GM19099 (cell line): Measurements from ENCODE around the gene ADGRG1.

Experiments
- POLR2A ChIP-seq: IDR thresholded peaks from 3 replicates; pipeline ENCODE4 v1.6.1; 2011; ENCODE audit warnings: low read depth; ENCODE audit not compliant: insufficient read length; ENCODE audit errors: extremely low read depth

The ADGRG1 gene

DNA sequence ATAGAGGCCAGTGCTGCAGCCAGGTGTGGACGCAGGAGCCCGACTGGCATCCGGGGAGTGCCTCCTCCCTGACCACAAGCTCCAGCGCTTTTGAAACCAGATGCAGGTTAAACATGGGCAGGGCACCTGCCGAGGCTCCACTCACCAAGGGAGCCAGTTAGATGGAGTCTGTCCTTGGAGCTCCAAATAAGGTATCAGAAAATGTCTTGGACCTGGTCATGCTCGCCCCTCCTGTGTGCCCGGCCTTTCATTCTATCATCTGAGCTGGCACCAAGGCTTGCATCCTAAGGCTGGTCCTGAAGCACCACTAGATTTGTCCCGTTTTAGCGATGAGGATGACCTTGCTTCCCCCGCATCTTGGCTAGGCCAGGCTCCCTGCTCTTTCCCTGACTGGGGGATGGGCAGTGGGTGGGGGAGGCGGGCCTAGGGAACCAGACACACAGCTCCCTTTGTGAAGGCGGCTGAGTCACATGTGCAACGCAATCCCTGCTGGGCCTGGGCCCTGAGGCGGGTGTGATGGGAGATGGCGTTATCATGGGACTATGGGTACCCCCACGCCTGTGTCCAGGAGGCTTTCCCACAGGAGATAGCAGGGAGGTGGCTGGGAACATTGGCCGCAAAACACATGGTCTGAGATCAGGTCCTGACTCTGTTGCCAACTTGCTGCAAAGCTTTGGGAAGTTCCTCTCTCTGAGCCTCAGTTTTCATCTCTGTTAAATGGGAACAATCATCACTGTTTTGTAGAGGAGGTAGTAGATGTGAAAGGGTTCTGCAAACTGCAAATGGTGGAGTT is 5.0 kb upstream of the ADGRG1 start:
- TF ChIP-seq POLR2A: no peak

DNA sequence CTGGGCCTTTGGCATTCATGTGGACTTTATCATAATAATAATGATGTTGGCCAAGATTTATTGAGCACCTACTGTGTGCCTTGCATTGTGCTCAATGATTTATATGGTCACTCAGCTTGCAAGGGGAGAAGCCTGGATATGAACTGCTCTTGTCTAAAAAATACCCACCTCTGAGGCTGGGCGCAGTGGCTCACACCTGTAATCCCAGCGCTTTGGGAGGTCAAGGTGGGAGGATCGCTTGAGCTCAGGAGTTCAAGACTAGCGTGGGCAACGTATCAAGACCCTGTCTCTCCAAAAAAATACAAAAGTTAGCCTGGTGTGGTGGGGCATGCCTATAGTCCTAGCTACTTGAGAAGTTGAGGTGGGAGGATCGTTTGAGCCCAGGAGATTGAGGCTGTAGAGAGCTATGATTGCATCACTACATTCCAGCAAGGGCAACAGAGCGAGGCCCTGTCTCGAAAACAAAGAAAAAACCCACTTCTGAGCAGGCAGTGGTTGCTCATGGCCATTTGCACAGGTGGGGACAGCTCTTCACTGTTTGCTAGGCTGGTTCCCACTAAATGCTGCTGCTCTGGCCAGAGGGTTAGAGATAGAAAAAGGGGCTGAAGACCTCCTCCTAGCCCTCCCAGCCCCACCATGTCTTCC is 4.3 kb upstream of the ADGRG1 start:
- no peak for TF ChIP-seq POLR2A

DNA sequence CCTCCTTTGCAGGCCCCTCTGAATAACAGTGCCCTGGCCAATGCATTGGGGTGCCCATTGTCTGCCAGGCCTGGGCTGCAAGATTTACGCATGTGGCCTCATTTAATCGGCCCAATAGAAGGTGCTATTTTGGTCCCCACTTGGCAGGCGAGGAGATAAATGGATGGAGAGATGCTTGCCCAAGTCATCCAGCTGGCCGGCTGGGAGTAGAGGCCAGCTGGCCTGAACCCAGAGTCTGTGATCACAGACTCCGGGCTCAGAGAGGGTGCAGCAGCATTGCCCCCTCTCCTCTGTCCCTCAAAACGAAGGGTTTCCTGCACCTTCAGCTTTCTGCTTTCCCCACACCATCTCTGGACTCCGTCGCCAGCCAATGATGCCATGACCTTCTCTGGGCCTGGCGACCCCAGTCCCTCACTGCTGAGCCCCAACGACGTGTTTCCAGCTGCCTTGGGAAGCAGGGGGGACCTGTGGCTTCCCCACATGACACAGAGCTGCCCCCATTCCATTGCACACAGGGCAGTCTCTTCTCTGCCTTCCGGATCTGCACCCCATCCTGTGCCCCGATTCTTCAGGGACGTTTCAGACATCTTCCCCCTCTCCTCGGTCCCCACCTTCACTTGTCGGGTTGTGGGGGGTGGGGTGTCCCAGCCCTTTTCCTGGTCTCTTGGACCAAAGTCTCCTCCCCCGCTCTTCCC is 3.5 kb upstream of the ADGRG1 start:
- TF ChIP-seq POLR2A: no peak

DNA sequence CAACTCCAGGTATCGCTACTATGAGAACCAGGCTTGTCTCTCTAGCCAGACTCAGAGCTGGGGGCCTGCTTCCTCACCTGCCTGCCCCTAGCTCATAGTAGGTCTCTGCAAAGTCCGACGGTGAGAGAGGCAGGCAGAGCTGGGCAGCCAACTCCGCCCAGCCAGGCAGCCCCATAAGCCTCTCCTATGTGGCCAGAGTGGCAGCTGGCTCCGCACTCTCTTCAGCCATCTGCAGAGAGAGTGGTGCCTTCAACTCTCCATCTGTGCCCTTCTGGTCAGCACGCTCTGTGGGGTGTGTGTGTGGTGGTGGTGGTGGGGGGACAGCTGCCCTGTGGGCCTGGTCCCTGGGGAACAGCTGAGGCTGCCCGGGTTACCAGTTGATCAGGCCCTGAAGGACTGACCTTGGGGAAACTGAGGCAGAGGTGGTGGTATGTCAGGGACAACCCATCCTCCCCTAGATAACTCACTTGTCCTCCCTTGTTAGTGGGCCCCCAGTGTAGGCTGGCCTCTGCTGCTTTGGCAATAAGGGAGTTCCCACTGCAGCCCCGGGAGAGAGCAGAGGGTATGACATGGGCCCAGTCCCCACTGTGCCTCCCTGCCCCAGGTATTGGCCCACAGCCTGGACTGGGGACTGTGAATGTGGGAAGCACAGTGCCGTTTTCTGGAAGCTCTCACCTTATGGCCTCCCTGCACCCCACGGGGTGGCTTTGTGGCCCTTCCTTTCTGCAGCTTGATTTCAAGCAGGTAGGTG is 1.8 kb upstream of the ADGRG1 start:
- TF ChIP-seq POLR2A: no peak

DNA sequence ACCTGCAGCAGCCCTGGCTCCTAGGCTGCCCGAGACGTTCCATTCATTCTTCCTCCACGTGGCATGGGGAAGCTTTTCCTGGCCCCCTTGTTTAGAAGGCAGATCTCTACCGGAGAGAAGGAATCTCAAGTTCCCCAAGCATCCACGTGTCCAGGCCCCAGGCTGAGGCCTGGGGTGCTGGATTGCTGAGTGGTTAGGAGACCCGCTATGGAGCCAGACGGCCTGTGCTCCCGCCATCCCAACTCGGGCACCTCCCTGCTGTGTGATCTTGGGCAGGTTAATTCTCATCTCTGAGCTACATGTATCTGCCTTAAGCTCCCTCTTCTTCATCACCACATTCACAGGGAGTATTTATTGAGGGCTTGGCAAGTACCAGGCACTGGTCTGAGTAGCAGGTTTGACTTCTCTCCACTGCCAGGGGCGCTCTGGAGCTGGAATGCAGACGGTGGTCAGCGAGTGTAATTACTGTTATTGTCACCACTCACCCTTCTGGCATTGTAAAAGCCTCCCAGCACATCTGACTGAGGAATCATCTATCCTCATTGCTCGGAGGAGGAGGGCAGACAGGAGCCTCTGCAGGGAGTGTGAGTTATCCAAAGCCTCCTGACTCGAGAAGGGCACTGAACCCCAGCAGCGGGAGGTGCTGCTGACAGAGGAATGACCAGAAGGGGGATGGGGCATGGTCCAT is 1.1 kb upstream of the ADGRG1 start:
- TF ChIP-seq POLR2A: no peak

DNA sequence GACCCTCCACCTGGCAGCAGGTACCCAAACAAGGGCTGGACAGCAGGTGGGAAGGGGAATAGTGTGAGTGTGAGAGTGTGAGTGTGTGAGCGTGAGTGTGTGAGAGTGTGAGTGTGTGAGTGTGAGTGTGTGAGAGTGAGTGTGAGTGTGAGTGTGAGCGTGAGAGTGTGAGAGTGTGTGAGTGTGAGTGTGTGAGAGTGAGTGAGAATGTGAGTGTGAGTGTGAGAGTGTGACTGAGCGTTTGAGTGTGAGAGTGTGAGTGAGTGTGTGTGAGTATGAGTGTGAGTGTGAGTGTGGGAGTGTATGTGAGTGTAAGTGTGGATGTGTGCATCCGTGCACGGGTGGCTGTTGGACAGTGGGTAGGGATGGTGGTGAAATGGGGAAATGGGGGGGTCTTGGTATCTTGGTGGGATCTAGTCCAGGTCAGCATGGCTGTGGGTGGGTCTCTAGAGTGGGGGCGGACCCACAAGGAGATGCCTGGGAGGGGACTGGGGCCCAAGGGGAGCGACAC is 408 bp downstream of the ADGRG1 start:
- TF ChIP-seq POLR2A: no peak

DNA sequence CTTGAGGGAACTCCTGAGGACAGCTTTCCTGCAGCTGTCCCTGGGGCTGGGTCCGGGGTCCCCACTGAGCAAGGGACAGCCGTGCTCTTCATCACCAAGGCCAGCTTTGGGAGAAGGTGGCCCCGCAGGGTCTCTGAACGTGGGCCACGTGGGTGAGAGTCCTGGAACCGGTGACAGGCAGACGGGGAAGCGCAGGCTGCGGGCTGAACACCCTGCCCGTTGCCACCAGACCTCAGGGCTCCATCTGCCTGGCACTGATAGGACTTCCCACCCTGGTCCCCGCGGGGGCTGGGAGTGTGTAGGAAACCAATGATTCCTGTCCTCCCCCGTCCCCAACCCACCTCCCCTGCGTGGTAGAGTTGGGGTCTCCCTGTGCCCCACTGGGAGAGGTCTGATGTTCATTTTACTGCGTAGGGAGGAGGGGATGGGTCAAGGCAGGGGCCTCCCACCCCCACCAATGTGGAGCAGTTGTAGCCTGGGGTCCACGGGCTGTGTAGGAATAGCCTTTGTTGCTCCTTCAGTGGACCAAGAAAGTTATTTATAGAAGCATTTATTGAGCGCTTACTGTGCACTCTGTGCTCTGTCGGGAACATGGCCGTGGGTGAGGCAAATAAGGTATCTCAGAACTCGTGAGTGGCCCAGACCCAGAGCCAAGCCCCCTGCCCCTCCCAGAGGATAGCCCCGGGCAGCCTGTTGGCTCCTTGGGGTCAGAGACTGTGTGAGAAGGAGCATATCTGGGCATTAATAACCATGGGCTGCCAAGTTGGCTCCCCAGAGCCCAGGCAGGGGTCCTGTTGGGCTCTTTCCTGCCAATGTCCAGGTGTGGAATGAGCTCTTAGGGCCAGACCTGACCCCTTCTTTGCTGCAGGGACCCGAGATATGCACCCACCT is 1.3 kb downstream of the ADGRG1 start:
- no peak for TF ChIP-seq POLR2A

DNA sequence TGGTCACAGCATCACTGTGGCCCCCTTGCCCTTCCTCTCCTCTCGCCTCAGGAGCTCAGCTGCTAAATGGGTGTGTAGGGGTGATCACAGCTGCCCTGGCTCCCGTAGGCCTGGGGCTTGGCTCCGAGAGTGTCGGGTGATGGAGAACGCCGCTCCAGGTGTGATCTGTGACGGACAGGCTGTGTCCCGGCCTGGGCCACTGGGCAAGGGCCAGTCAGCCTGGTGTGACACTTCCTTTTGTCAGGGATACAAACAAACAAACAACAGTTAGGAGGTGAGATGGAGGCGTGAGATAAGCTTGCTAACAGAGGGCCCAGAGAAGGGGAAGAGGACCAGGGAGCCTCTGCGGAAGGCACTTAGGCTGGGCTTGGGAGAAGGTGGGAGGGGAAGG is 2.0 kb downstream of the ADGRG1 start:
- TF ChIP-seq POLR2A: no peak

DNA sequence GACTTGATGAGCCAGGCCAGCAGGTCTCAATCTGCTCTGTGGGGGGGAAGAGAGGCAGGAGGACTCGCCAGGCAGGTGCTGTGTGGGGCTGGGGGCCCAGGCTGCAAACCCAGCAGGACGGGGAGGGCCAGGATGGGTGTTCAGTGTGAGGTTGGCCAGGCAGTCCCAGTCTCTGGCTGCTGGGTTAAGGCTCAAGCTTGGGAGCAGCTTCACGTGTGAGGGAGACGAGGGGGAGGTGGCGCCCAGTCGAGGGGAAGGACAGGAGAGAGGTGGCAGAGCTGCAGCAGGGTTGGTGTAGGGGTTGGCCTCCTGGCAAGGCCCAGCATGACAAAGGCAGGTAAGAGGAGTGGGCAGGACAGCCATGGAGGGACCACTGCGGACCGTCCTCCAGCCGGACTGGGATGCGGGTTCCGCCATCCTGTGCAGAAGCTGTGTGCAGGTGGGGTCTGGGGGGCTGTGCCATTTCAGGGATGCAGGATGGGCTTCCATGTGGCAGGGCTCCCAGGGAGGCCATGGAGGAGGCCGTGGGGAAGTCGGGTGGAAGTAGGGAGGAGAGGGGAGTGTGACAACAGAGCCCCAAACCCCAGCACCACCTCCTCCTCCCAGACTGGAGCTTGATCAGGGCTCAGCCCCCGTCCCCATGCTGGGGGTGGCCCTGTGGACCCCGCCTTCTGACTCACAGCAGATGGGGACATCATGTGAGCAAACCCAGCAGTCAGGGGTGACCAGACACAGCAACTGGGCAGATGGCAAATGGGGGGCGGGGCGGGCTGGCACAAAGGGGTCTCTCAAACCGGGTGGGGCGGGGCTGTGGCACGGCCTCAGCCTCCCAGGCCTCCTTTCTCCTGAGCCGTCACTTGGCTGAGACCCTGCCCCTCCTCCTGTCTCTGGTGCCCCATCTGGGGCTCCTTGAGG is 2.8 kb downstream of the ADGRG1 start:
- no peak for TF ChIP-seq POLR2A

DNA sequence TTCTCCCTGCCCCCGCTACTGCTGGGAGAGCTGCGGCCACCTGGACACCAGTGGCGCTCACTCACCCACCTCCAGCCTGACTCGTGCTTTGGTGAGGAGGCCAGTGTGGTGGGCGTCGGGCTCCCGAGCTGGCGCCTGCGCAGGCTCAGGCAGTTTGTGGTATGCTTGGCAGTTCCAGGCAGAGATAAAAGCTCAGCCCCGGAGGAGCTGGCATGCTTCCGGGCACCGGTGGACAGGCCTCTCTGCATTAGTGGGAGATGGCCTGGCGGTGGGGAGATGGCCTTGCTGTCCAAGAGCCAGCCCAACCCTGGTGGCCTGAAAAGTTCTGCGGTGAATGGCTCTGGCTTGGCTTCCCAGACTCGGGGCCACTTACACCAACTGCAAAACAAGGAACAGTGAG is 4.1 kb downstream of the ADGRG1 start:
- TF ChIP-seq POLR2A: no peak

DNA sequence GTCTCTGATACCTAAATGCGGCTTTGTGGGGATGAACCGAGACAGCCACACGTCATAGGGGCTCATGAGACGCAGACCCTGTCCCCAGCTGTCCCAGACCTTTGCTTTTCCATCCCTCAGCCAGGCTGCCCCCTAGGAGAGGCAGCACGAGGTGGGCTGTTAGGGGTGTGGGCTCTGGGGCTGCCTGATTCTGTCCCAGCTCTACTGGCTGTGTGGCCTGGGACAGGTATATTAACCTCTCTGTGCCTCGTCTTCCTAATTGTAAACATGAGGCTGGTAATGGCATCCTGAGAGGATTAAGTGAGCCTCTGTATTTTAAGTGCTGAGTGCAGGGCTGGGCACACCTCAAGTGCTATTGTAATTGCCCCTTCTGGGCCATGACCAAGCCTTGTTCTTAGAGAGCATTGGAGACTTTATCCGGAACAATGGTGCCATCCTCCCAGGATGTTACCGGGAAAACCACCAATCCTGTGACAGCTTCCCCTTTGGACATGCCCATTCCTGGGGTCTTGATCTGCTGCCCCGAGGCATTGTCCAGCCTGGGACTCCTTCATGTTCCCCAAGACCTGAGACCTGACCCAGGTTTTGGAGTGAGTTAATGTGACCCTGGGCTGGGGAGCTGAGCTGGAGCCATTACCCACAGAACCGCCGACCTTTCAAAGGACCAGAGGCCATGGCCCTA is 5.1 kb downstream of the ADGRG1 start:
- TF ChIP-seq POLR2A: no peak

DNA sequence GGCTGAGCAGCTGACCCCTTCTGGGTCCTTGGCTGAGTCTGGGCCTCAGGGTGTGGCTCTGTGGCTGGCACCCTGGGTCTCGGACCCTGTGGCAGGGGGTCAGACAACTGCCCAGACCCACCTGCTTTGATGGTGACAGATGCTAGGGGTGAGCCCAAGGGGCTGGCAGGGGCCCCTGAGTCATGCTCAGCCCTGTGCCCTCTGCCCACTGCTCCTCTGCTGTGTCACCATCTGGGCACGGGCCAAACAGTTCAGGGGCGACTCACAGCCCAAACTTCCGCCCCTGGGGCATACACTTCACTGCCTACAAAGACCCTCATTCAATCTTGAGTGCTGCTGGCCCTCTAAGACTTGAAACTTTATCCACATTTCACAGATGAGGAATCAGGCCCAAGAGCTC is 5.7 kb downstream of the ADGRG1 start:
- no peak for TF ChIP-seq POLR2A
